K562 (cell line): ENCODE measurements around the gene SLFN14. TPM values are rescaled to one million over a fixed set of nuclear protein-coding genes. Genes with fewer than 3 reads are reported as not detected.

Experiments
- ARID3A ChIP-seq: IDR thresholded peaks from 2 replicates; pipeline ENCODE4 v1.6.1; 2012; ENCODE audit warnings: low read depth, low read length, improper control_type of control experiment, borderline replicate concordance
- ATF1 ChIP-seq, 2 experiments: fragments of 450-650 bp in 1 of 2; IDR thresholded peaks; 2 replicates each; pipeline ENCODE4 v1.6.1; 2016; ENCODE audit warnings: missing compliant biosample characterization in 1 of 2, missing genetic modification characterization in 1 of 2
- CBFA2T2 ChIP-seq: fragments of 450-650 bp; conservative IDR thresholded peaks from 2 replicates; pipeline ENCODE4 v1.6.1; 2017; ENCODE audit warnings: mild to moderate bottlenecking
- EGR1 ChIP-seq: fragments of 450-650 bp; conservative IDR thresholded peaks from 2 replicates; pipeline ENCODE4 v1.6.1; 2017; ENCODE audit warnings: mild to moderate bottlenecking
- GATAD2A ChIP-seq: fragments of 450-650 bp; IDR thresholded peaks from 2 replicates; pipeline ENCODE4 v1.6.1; 2017
- HIVEP1 ChIP-seq: fragments of 250-450 bp; sonication (Bioruptor Pico); IDR thresholded peaks from 2 replicates; pipeline ENCODE4 v1.4.0; 2020; ENCODE audit warnings: mild to moderate bottlenecking
- KDM1A ChIP-seq, 2 experiments: fragments of 450-650 bp; IDR thresholded peaks; 2 replicates each; pipeline ENCODE4 v1.6.1; 2016; ENCODE audit warnings: mild to moderate bottlenecking in 2 of 2
- KHSRP ChIP-seq: fragments of 450-650 bp; IDR thresholded peaks from 2 replicates; pipeline ENCODE4 v1.6.1; 2017
- KLF16 ChIP-seq: IDR thresholded peaks from 2 replicates; pipeline ENCODE4 v1.6.1; 2016; ENCODE audit warnings: antibody characterized with exemption
- MNT ChIP-seq, 2 experiments: fragments of 450-650 bp; conservative IDR thresholded peaks; 2 replicates each; pipeline ENCODE4 v1.6.1; 2017; ENCODE audit warnings: mild to moderate bottlenecking in 2 of 2, moderate library complexity in 2 of 2
- MXI1 ChIP-seq: IDR thresholded peaks from 2 replicates; pipeline ENCODE4 v1.6.1; 2011; ENCODE audit warnings: low read depth, mild to moderate bottlenecking, improper control_type of control experiment, low read length
- NCOA6 ChIP-seq: fragments of 450-650 bp; IDR thresholded peaks from 2 replicates; pipeline ENCODE4 v1.6.1; 2017; ENCODE audit warnings: mild to moderate bottlenecking
- NONO ChIP-seq, 2 experiments: fragments of 200-400 bp in 1 of 2; fragments of 450-650 bp in 1 of 2; formaldehyde crosslinking in 1 of 2; IDR thresholded peaks; 2 replicates each; pipeline ENCODE4 v1.6.1; 2017; ENCODE audit warnings: low read depth in 2 of 2, mild to moderate bottlenecking in 2 of 2, moderate library complexity in 2 of 2, low read length in 1 of 2
- POLR2B ChIP-seq: fragments of 450-650 bp; IDR thresholded peaks from 2 replicates; pipeline ENCODE4 v1.6.1; 2018; ENCODE audit warnings: low read depth; ENCODE audit not compliant: partially characterized antibody
- SUPT5H ChIP-seq: fragments of 450-650 bp; IDR thresholded peaks from 2 replicates; pipeline ENCODE4 v1.6.1; 2016
- TBL1XR1 ChIP-seq, 2 experiments: IDR thresholded peaks; 2 replicates each; pipeline ENCODE4 v1.6.1; 2012; ENCODE audit warnings: improper control_type of control experiment in 2 of 2, low read length in 2 of 2, mild to moderate bottlenecking in 1 of 2
- ZNF318 ChIP-seq, 2 experiments: fragments of 450-650 bp; IDR thresholded peaks; 2 replicates each; pipeline ENCODE4 v1.6.1; 2016; ENCODE audit warnings: mild to moderate bottlenecking in 2 of 2, borderline replicate concordance in 1 of 2, low read depth in 1 of 2, moderate library complexity in 1 of 2
- polyA plus RNA-seq, 8 experiments: library from polyadenylated mRNA; depleted of rRNA in 4 of 8; stranded (reverse) in 5 of 8; unstranded in 3 of 8; fragments of >200 nt; fragmentation: Nextera tagmentation in 2 of 8; fragmentation: Illumina TruSeq in 1 of 8; extraction: Ambion mirVana in 2 of 8; extraction: Trizol in 1 of 8; gene quantifications; 2 replicates each; pipeline versions ENCODE4 v1.2.1 to v1.2.3, GENCODE V29; 2011 to 2014; ENCODE audit warnings: inconsistent platforms in 1 of 8, missing spikeins in 1 of 8
- total RNA-seq, 7 experiments: library from RNA; depleted of rRNA in 6 of 7; stranded (reverse); fragments of >200 nt in 6 of 7; fragmentation: Illumina TruSeq in 2 of 7; extraction: Trizol in 2 of 7; gene quantifications; 2 replicates each; pipeline versions ENCODE4 v1.2.1 to v1.2.3, GENCODE V29; 2011 to 2021; ENCODE audit warnings: low replicate concordance in 1 of 7

Gene SLFN14
- total and polyA plus RNA-seq, 9 of the 15 experiments (the other 6 are each of a cell fraction or from before 2014, with no cell fraction given), result 1.3 to 4.3 (median 3.1) TPM

GRCh38 chr17:35560703-35561102 is at the start of gene SLFN14 (continued):
- TF ChIP-seq ZNF318 (IDR thresholded peaks at IDR 0.05; ENCODE audit: borderline replicate concordance in 1 of 2, low read depth in 1 of 2) (peak in 1 of 2 experiments; percentile 71; a peak in 1 of 4 replicates), MXI1 (peak; percentile 70; the same call in 1 of the 2 replicates), ATF1 (CRISPR knock-in tag; IDR thresholded peaks at IDR 0.05) (no peak), ATF1 (tag; IDR thresholded peaks at IDR 0.05) (peak; percentile 84), HIVEP1 (no peak), ARID3A (peak; percentile 99), CBFA2T2 (peak; percentile 99), NCOA6 (no peak), SUPT5H (peak; percentile 60), EGR1 (peak; percentile 55; the same call in 1 of the 2 replicates), MNT (conservative IDR thresholded peaks at IDR 0.05) (peak in 1 of 2 experiments; percentile 73; a peak in 2 of 4 replicates), KDM1A (IDR thresholded peaks at IDR 0.05) (peak; percentile 90 to 93), KLF16 (peak; percentile 99), POLR2B (peak; percentile 65), TBL1XR1 (IDR thresholded peaks at IDR 0.05; ENCODE audit: low read length in 2 of 2) (peak; percentile 95 to 98), KHSRP (peak; percentile 84), GATAD2A (peak; percentile 89), NONO (IDR thresholded peaks at IDR 0.05; ENCODE audit: low read depth in 2 of 2, low read length in 1 of 2) (peak in 1 of 2 experiments; percentile 82; a peak in 1 of 4 replicates)
